Smooth muscle cell (in vitro differentiated cells): ENCODE results near the gene HOXD9. TPM values are rescaled to one million over a fixed set of nuclear protein-coding genes. Genes with fewer than 3 reads are reported as not detected.
A peak's percentile ranks its signal among the peaks of the same experiment; 100 is the strongest.

Source experiments
- DNase-seq: peaks from one replicate; lab custom pipeline; 2025; ENCODE audit not compliant: unreplicated experiment; lab: John Stamatoyannopoulos, UW
- H2AFZ ChIP-seq: fragments of 200-600 bp; sonication (generic); 2 replicates; pipeline ENCODE4 v1.6.0; 2016; ENCODE audit warnings: antibody characterized with exemption, low read depth, mild to moderate bottlenecking
- H3F3A ChIP-seq: fragments of 200-600 bp; sonication (generic); 2 replicates; pipeline ENCODE4 v1.6.0; 2017; ENCODE audit warnings: antibody characterized with exemption, low read depth
- H3K27ac ChIP-seq: fragments of 200-600 bp; sonication (generic); 2 replicates; pipeline ENCODE4 v1.5.1; 2016; ENCODE audit warnings: low read depth, mild to moderate bottlenecking
- H3K27me3 ChIP-seq: fragments of 200-600 bp; sonication (generic); 2 replicates; pipeline ENCODE4 v1.6.1; 2016; ENCODE audit warnings: low read depth, mild to moderate bottlenecking
- H3K36me3 ChIP-seq: fragments of 200-600 bp; sonication (generic); 2 replicates; pipeline ENCODE4 v1.5.1; 2016; ENCODE audit warnings: low read depth
- H3K4me1 ChIP-seq: fragments of 200-600 bp; sonication (generic); 2 replicates; pipeline ENCODE4 v1.5.1; 2016; ENCODE audit warnings: low read depth
- H3K4me2 ChIP-seq: fragments of 200-600 bp; sonication (generic); 2 replicates; pipeline ENCODE4 v1.6.0; 2016; ENCODE audit warnings: mild to moderate bottlenecking
- H3K4me3 ChIP-seq: fragments of 200-600 bp; sonication (generic); 2 replicates; pipeline ENCODE4 v1.5.1; 2016; ENCODE audit warnings: mild to moderate bottlenecking
- H3K79me2 ChIP-seq: fragments of 200-600 bp; sonication (generic); 2 replicates; pipeline ENCODE4 v1.6.0; 2016; ENCODE audit warnings: low read depth, mild to moderate bottlenecking
- H3K9ac ChIP-seq: fragments of 200-600 bp; sonication (generic); 2 replicates; pipeline ENCODE4 v1.6.0; 2016; ENCODE audit warnings: low read depth
- H3K9me3 ChIP-seq: fragments of 200-600 bp; sonication (generic); replicated peaks from 2 replicates; pipeline ENCODE4 v1.5.1; 2016; ENCODE audit warnings: low read depth
- H4K20me1 ChIP-seq: fragments of 200-600 bp; sonication (generic); 2 replicates; pipeline ENCODE4 v1.6.0; 2016; ENCODE audit warnings: low read depth
- WGBS: methylation state at CpG from one replicate; pipeline ENCODE4 v1.1.7; 2016; ENCODE audit warnings: low lambda C conversion rate; 5-methylcytosine and 5-hydroxymethylcytosine counted together
- polyA plus RNA-seq: library from polyadenylated mRNA; unstranded; fragments of >200 nt; fragmentation: Nextera tagmentation; extraction: Ambion mirVana; gene quantifications from 2 replicates; pipeline ENCODE4 v1.2.1, GENCODE V29; 2016
- total RNA-seq: library from RNA; depleted of rRNA; stranded (reverse); fragments of >200 nt; gene quantifications from 2 replicates; pipeline ENCODE4 v1.2.3, GENCODE V29; 2014
- TF ChIP-seq, protein P1 (sequence below): fragments of 200-600 bp; sonication (generic); IDR thresholded peaks from 2 replicates; pipeline ENCODE4 v1.5.1; 2017; ENCODE audit warnings: borderline replicate concordance, mild to moderate bottlenecking, antibody characterized with exemption; ENCODE audit not compliant: insufficient read depth, poor library complexity, severe bottlenecking

Gene HOXD9
- total and polyA plus RNA-seq, 2 experiments from 2014 or later = 0.49 to 2.2 TPM

- Histone ChIP-seq H3K9ac (no peak within 1 kb of the TSS), H2AFZ (peak within 1 kb of the TSS; percentile 17), H3K4me3 (peak within 1 kb of the TSS; percentile 54), H3K27ac (no peak within 1 kb of the TSS), H3K4me1 (peaks cover 7% of the 10 kb centered on the region), H3K4me2 (peak within 1 kb of the TSS; percentile 87), H3K36me3 (no peaks in the 10 kb centered on the region), H3K79me2 (no peaks in the 10 kb centered on the region), H3K9me3 (no peaks in the 10 kb centered on the region), H3K27me3 (peaks cover 98% of the 10 kb centered on the region), H4K20me1 (peaks cover 5% of the 10 kb centered on the region), H3F3A (no peaks in the 10 kb centered on the region)
- TF ChIP-seq, protein P1, sequence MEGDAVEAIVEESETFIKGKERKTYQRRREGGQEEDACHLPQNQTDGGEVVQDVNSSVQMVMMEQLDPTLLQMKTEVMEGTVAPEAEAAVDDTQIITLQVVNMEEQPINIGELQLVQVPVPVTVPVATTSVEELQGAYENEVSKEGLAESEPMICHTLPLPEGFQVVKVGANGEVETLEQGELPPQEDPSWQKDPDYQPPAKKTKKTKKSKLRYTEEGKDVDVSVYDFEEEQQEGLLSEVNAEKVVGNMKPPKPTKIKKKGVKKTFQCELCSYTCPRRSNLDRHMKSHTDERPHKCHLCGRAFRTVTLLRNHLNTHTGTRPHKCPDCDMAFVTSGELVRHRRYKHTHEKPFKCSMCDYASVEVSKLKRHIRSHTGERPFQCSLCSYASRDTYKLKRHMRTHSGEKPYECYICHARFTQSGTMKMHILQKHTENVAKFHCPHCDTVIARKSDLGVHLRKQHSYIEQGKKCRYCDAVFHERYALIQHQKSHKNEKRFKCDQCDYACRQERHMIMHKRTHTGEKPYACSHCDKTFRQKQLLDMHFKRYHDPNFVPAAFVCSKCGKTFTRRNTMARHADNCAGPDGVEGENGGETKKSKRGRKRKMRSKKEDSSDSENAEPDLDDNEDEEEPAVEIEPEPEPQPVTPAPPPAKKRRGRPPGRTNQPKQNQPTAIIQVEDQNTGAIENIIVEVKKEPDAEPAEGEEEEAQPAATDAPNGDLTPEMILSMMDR = no peak
- 2% methylated on average over 50 of the region's 64 CpGs for WGBS
- DNase-seq = no peak
Observed at GRCh38 chr2:176128982-176129796, 6.7 kb downstream of the HOXD9 start, which contains the start of gene HOXD8. Gene HOXD8 (plus strand): TSS chr2:176129705. CDS start chr2:176130367, 662 bp downstream.

DNA sequence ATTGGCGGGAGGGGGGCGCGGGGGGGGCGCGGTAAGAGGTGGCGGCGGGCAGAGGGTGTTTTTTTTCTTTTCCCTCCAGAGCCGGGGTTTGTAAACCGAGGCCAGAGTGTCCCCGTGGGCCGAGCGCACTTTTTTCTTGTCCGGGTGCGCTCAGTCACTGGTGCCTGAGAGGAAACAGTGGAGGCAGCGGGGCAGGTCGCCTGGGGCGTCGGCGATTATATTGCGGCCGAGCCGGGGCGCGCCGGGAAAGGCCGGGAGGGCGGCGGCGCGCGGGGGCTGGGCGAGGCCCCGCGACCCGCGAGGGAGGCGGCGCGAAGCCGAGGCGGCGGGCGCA is 7.3 kb downstream of the HOXD9 start:
- H3K9me3 ChIP-seq = no peaks in the 10 kb centered on the region
- peaks cover 98% of the 10 kb centered on the region for H3K27me3 ChIP-seq
- peaks cover 2% of the 10 kb centered on the region for H4K20me1 ChIP-seq
- under 1% methylated on average over 21 of the region's 43 CpGs for WGBS
- TF ChIP-seq, protein P1 = no peak
- no peaks in the 10 kb centered on the region for H3F3A ChIP-seq
- no peaks in the 10 kb centered on the region for H3K79me2 ChIP-seq
- no peaks in the 10 kb centered on the region for H3K36me3 ChIP-seq
- no peak overlapping the region for H2AFZ ChIP-seq
- peak overlapping the region; percentile 87 for H3K4me2 ChIP-seq
- no peak overlapping the region for H3K9ac ChIP-seq
- H3K4me1 ChIP-seq = peaks cover 7% of the 10 kb centered on the region
- no peak overlapping the region for H3K27ac ChIP-seq
- no peak for DNase-seq
- peak overlapping the region; percentile 54 for H3K4me3 ChIP-seq

DNA sequence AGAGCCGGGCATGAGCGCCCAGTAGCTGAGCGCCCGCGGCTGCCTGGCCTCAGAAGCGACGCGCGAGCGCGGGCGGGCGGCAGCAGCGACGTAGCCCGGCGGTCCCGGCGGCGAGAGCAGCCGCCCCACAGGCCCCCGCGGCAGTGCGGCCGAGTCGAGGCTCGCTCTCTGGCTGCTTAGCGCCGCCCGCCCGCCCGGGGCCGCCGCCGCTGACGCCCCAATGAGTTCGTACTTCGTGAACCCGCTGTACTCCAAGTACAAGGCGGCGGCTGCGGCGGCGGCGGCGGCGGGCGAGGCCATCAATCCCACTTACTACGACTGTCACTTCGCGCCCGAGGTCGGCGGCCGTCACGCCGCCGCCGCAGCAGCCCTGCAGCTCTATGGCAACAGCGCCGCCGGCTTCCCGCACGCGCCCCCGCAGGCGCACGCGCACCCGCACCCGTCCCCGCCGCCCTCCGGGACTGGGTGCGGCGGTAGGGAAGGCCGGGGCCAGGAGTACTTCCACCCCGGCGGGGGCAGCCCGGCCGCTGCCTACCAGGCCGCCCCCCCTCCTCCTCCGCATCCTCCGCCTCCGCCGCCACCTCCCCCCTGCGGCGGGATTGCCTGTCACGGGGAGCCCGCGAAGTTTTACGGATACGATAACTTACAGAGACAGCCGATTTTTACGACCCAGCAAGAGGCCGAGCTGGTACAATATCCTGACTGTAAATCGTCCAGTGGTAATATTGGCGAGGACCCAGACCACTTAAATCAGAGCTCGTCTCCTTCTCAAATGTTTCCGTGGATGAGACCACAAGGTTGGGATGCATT is 7.8 kb downstream of the HOXD9 start:
- peak overlapping the region; percentile 54 for H3K4me3 ChIP-seq
- peak overlapping the region; percentile 15 for H2AFZ ChIP-seq
- H3F3A ChIP-seq = no peaks in the 10 kb centered on the region
- H3K79me2 ChIP-seq = no peaks in the 10 kb centered on the region
- DNase-seq = no peak
- H4K20me1 ChIP-seq = no peaks in the 10 kb centered on the region
- no peaks in the 10 kb centered on the region for H3K36me3 ChIP-seq
- H3K9me3 ChIP-seq = no peaks in the 10 kb centered on the region
- no peak overlapping the region for H3K27ac ChIP-seq
- H3K9ac ChIP-seq = no peak overlapping the region
- peaks cover 7% of the 10 kb centered on the region for H3K4me1 ChIP-seq
- peaks cover 98% of the 10 kb centered on the region for H3K27me3 ChIP-seq
- peak overlapping the region; percentile 87 for H3K4me2 ChIP-seq
- TF ChIP-seq, protein P1 = no peak
- 1% methylated on average over 56 of the region's 100 CpGs for WGBS
